Liver (tissue), 9 donors: ENCODE measurements around the gene EBF4. TPM values are rescaled to one million over a fixed set of nuclear protein-coding genes. Genes with fewer than 3 reads are reported as not detected.

ENCODE experiments used
- DNase-seq: peaks from one replicate; pipeline ENCODE4 v3.0.0-alpha.2; 2017; ENCODE audit warnings: low spot score
- H3K27ac ChIP-seq, 2 donors: one replicate each; pipeline ENCODE4 v1.7.0; 2013; ENCODE audit warnings: inconsistent platforms in 2 of 2, low read length in 2 of 2, control low read depth in 1 of 2, low read depth in 1 of 2, mild to moderate bottlenecking in 1 of 2
- H3K27me3 ChIP-seq, 4 donors: one replicate each; pipeline versions ENCODE4 v1.6.1 to v1.7.0; 2013; ENCODE audit warnings: low read length in 3 of 4, inconsistent platforms in 1 of 4, mild to moderate bottlenecking in 1 of 4, moderate library complexity in 1 of 4; ENCODE audit not compliant: control insufficient read depth in 4 of 4, insufficient read depth in 4 of 4
- H3K36me3 ChIP-seq, 4 donors: one replicate each; pipeline versions ENCODE4 v1.6.1 to v1.7.0; 2013; ENCODE audit warnings: low read length in 3 of 4, mild to moderate bottlenecking in 3 of 4, low read depth in 1 of 4, moderate library complexity in 1 of 4; ENCODE audit not compliant: control insufficient read depth in 4 of 4, insufficient read depth in 3 of 4
- H3K4me1 ChIP-seq, 4 donors: one replicate each; pipeline versions ENCODE4 v1.6.1 to v1.7.0; 2013; ENCODE audit warnings: low read length in 3 of 4, mild to moderate bottlenecking in 3 of 4, moderate library complexity in 1 of 4; ENCODE audit not compliant: control insufficient read depth in 4 of 4, insufficient read depth in 4 of 4
- H3K4me3 ChIP-seq, 3 donors: one replicate each; pipeline versions ENCODE4 v1.6.1 to v1.7.0; 2013; ENCODE audit warnings: low read length in 3 of 3, control low read depth in 1 of 3, low read depth in 1 of 3, mild to moderate bottlenecking in 1 of 3
- H3K9ac ChIP-seq, 2 donors: one replicate each; pipeline ENCODE4 v1.7.0; 2013; ENCODE audit warnings: low read length in 2 of 2, mild to moderate bottlenecking in 2 of 2, moderate library complexity in 2 of 2, control low read depth in 1 of 2, low read depth in 1 of 2
- H3K9me3 ChIP-seq, 4 donors: one replicate each; pipeline versions ENCODE4 v1.6.1 to v1.7.0; 2013; ENCODE audit warnings: low read length in 3 of 4; ENCODE audit not compliant: control insufficient read depth in 4 of 4
- ATF3 ChIP-seq: IDR thresholded peaks from 2 replicates; pipeline ENCODE4 v1.6.1; 2016; ENCODE audit warnings: antibody characterized with exemption
- EGR1 ChIP-seq, 2 donors: IDR thresholded peaks; 2 replicates each; pipeline ENCODE4 v1.6.1; 2016 to 2018; ENCODE audit warnings: antibody characterized with exemption in 2 of 2, low read depth in 2 of 2
- FOXA1 ChIP-seq: IDR thresholded peaks from 2 replicates; pipeline ENCODE4 v1.6.1; 2016; ENCODE audit warnings: antibody characterized with exemption
- FOXA2 ChIP-seq: IDR thresholded peaks from 2 replicates; pipeline ENCODE4 v1.6.1; 2016; ENCODE audit warnings: antibody characterized with exemption
- GABPA ChIP-seq, 2 donors: IDR thresholded peaks in 1 of 2; conservative IDR thresholded peaks in 1 of 2; 2 replicates each; pipeline ENCODE4 v1.6.1; 2016; ENCODE audit warnings: antibody characterized with exemption in 2 of 2, mild to moderate bottlenecking in 1 of 2, moderate library complexity in 1 of 2
- HNF4A ChIP-seq, 2 donors: conservative IDR thresholded peaks; 2 replicates each; pipeline ENCODE4 v1.6.1; 2016; ENCODE audit warnings: antibody characterized with exemption in 2 of 2, mild to moderate bottlenecking in 2 of 2
- HNF4G ChIP-seq: IDR thresholded peaks from 2 replicates; pipeline ENCODE4 v1.6.1; 2016; ENCODE audit warnings: antibody characterized with exemption
- JUND ChIP-seq, 2 donors: IDR thresholded peaks; 2 replicates each; pipeline ENCODE4 v1.6.1; 2016; ENCODE audit warnings: antibody characterized with exemption in 2 of 2
- NR2F2 ChIP-seq: IDR thresholded peaks from 2 replicates; pipeline ENCODE4 v1.6.1; 2016; ENCODE audit warnings: antibody characterized with exemption
- RAD21 ChIP-seq, 2 donors: IDR thresholded peaks; 2 replicates each; pipeline ENCODE4 v1.6.1; 2016; ENCODE audit warnings: antibody characterized with exemption in 2 of 2, mild to moderate bottlenecking in 2 of 2
- RXRA ChIP-seq, 2 donors: IDR thresholded peaks; 2 replicates each; pipeline ENCODE4 v1.6.1; 2017 to 2018; ENCODE audit warnings: antibody characterized with exemption in 2 of 2, mild to moderate bottlenecking in 1 of 2
- SP1 ChIP-seq: IDR thresholded peaks from 2 replicates; pipeline ENCODE4 v1.6.1; 2018; ENCODE audit warnings: antibody characterized with exemption, mild to moderate bottlenecking
- TAF1 ChIP-seq: conservative IDR thresholded peaks from 2 replicates; pipeline ENCODE4 v1.6.1; 2016; ENCODE audit warnings: antibody characterized with exemption, mild to moderate bottlenecking
- WGBS: extraction: QIAGEN DNeasy Blood & Tissue Kit; methylation state at CpG from one replicate; pipeline ENCODE4 v1.1.7; 2013; 5-methylcytosine and 5-hydroxymethylcytosine counted together
- polyA plus RNA-seq, 2 donors: library from polyadenylated mRNA; stranded (reverse) in 1 of 2; unstranded in 1 of 2; fragments of 200-250 nt in 1 of 2; fragments of >200 nt in 1 of 2; fragmentation: Nextera tagmentation in 1 of 2; extraction: Ambion mirVana in 1 of 2; gene quantifications; one replicate each; pipeline versions ENCODE4 v1.2.1 to v1.2.3, GENCODE V29; 2013 to 2015
- total RNA-seq, 2 donors: library from RNA; depleted of rRNA; stranded (reverse); fragments of >200 nt; gene quantifications; one replicate each; pipeline ENCODE4 v1.2.3, GENCODE V29; 2014
- TF ChIP-seq, protein P1 (sequence below): IDR thresholded peaks from 2 replicates; pipeline ENCODE4 v1.6.1; 2016; ENCODE audit warnings: antibody characterized with exemption
- TF ChIP-seq, protein P2 (sequence below): IDR thresholded peaks from 2 replicates; pipeline ENCODE4 v1.6.1; 2016; ENCODE audit warnings: antibody characterized with exemption
- TF ChIP-seq, protein P3 (sequence below): IDR thresholded peaks from 2 replicates; pipeline ENCODE4 v1.6.1; 2016; ENCODE audit warnings: antibody characterized with exemption, mild to moderate bottlenecking
- donor health status: healthy.
- donor health status: healthy.
- donor health status: healthy.
- donor health status: healthy.
- donor health status: healthy.

Gene EBF4
- total and polyA plus RNA-seq, 4 donors, result 2.3 to 4.0 (median 2.9) TPM

GRCh38 chr20:2736441-2736840 is 43.9 kb downstream of the EBF4 start (continued):
- no peak for TF ChIP-seq TAF1
- no peak for TF ChIP-seq RAD21 (IDR thresholded peaks at IDR 0.05)

DNA sequence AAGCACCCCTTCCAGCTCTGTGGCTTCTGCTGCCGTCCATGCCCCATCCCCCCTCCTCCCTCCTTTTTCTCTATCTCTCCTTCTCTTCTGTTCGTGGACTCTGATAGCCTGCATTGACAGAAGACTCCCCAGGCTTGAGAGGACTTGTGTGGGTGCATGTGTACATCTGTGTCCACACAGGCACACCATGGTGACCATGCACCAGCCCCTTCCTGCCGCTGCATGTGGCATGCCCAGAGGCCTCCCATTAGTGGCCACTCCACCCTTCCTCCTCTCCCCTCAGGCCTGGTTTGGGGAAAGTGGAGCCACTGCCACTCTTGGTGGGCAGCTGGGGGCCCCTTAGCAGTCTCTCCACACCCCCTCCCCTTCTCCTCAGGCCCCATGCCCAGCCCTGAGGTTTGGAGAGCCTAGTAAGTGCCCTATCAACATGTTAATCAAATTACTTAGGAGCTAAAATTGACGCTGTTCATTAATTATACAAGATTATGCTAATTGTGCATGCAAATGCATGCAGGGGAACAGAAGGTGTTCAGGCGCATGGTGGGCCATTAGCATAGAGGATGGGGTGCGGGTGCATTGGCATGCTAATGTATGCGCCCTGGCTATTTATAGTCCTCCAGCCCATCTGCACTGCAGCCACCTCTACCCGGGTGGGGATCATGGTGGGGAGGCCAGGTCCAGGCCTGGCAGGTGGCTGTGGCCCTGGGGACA is 45.9 kb downstream of the EBF4 start:
- no peak overlapping the region for H3K4me3 ChIP-seq
- H3K27ac ChIP-seq, result no peak overlapping the region
- no peaks in the 10 kb centered on the region for H3K36me3 ChIP-seq
- no peak for DNase-seq
- H3K9me3 ChIP-seq, result no peaks in the 10 kb centered on the region
- H3K4me1 ChIP-seq, result peaks cover 0 to 2% (median 0%) of the 10 kb centered on the region in 4 donors
- WGBS, result 73% methylated on average over 8 of the region's 8 CpGs
- TF ChIP-seq RXRA (IDR thresholded peaks at IDR 0.05) (no peak), FOXA2 (no peak), ATF3 (no peak), RAD21 (IDR thresholded peaks at IDR 0.05) (no peak), GABPA (IDR thresholded peaks at IDR 0.05 in 1 of 2, conservative IDR thresholded peaks at IDR 0.05 in 1 of 2) (no peak)
- peaks cover 0 to 7% (median 0%) of the 10 kb centered on the region in 4 donors for H3K27me3 ChIP-seq
- no peak overlapping the region for H3K9ac ChIP-seq

DNA sequence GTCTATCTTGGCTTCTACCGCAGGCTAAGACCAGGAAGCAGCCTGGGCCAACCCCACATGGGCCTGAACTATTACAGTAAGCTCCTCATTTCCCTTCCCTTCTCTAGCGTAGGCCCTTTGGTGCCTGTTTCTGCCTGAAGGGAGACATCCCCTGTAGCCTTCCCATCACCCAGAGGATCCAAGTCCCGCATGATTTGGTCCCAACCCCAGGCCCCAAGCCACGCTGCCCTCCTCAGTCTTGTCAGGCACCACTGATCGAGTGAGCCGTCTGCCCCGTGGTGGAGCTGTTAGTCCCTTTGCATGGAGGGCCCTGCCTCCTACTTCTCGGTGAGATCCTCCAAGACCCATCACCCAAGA is 46.4 kb downstream of the EBF4 start:
- 84% methylated on average over 8 of the region's 8 CpGs for WGBS
- Histone ChIP-seq H3K4me1 (peaks cover 0 to 2% (median 0%) of the 10 kb centered on the region in 4 donors), H3K9me3 (no peaks in the 10 kb centered on the region), H3K36me3 (no peaks in the 10 kb centered on the region), H3K27ac (no peak overlapping the region), H3K27me3 (peaks cover 0 to 7% (median 0%) of the 10 kb centered on the region in 4 donors), H3K9ac (no peak overlapping the region), H3K4me3 (no peak overlapping the region)
- DNase-seq, result no peak
- TF ChIP-seq EGR1 (IDR thresholded peaks at IDR 0.05; ENCODE audit: low read depth in 2 of 2), result no peak
- TF ChIP-seq RAD21 (IDR thresholded peaks at IDR 0.05), result no peak
- no peak for TF ChIP-seq ATF3
- TF ChIP-seq FOXA1, result no peak
- TF ChIP-seq JUND (IDR thresholded peaks at IDR 0.05), result no peak
- TF ChIP-seq, protein P1, sequence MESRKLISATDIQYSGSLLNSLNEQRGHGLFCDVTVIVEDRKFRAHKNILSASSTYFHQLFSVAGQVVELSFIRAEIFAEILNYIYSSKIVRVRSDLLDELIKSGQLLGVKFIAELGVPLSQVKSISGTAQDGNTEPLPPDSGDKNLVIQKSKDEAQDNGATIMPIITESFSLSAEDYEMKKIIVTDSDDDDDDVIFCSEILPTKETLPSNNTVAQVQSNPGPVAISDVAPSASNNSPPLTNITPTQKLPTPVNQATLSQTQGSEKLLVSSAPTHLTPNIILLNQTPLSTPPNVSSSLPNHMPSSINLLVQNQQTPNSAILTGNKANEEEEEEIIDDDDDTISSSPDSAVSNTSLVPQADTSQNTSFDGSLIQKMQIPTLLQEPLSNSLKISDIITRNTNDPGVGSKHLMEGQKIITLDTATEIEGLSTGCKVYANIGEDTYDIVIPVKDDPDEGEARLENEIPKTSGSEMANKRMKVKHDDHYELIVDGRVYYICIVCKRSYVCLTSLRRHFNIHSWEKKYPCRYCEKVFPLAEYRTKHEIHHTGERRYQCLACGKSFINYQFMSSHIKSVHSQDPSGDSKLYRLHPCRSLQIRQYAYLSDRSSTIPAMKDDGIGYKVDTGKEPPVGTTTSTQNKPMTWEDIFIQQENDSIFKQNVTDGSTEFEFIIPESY, result no peak
- TF ChIP-seq NR2F2, result no peak
- no peak for TF ChIP-seq HNF4G
- TF ChIP-seq, protein P2, sequence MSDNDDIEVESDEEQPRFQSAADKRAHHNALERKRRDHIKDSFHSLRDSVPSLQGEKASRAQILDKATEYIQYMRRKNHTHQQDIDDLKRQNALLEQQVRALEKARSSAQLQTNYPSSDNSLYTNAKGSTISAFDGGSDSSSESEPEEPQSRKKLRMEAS, result no peak
- TF ChIP-seq RXRA (IDR thresholded peaks at IDR 0.05), result no peak
- no peak for TF ChIP-seq FOXA2

DNA sequence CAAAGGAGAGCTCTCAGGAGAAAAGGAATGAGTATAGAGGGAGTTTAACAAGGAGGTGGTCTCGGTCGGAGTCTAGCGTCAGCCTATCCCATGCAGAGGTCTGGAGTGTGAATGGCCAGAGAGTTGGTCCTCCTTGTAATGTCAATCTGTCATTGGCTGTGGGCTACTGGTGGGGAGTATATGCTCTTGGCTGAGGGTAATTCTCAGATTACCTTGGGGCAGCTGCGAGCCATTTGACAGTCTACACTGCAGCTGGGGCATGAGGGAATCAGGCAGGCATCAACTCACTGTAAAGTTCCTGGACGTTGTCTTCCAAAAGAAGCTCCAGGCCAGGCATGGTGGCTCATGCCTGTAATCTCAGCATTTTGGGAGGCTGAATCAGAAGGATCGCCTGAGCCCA is 48.1 kb downstream of the EBF4 start:
- 81% methylated on average over 6 of the region's 6 CpGs for WGBS
- no peaks in the 10 kb centered on the region for H3K4me1 ChIP-seq
- H3K36me3 ChIP-seq, result no peaks in the 10 kb centered on the region
- no peak for DNase-seq
- no peak overlapping the region for H3K4me3 ChIP-seq
- H3K9ac ChIP-seq, result no peak overlapping the region
- H3K27ac ChIP-seq, result no peak overlapping the region
- peaks cover 0 to 3% (median 0%) of the 10 kb centered on the region in 4 donors for H3K27me3 ChIP-seq
- TF ChIP-seq SP1, result no peak
- no peak for TF ChIP-seq HNF4A (conservative IDR thresholded peaks at IDR 0.05)
- no peak for TF ChIP-seq GABPA (IDR thresholded peaks at IDR 0.05 in 1 of 2, conservative IDR thresholded peaks at IDR 0.05 in 1 of 2)
- no peak for TF ChIP-seq NR2F2
- no peak for TF ChIP-seq ATF3
- TF ChIP-seq, protein P3, sequence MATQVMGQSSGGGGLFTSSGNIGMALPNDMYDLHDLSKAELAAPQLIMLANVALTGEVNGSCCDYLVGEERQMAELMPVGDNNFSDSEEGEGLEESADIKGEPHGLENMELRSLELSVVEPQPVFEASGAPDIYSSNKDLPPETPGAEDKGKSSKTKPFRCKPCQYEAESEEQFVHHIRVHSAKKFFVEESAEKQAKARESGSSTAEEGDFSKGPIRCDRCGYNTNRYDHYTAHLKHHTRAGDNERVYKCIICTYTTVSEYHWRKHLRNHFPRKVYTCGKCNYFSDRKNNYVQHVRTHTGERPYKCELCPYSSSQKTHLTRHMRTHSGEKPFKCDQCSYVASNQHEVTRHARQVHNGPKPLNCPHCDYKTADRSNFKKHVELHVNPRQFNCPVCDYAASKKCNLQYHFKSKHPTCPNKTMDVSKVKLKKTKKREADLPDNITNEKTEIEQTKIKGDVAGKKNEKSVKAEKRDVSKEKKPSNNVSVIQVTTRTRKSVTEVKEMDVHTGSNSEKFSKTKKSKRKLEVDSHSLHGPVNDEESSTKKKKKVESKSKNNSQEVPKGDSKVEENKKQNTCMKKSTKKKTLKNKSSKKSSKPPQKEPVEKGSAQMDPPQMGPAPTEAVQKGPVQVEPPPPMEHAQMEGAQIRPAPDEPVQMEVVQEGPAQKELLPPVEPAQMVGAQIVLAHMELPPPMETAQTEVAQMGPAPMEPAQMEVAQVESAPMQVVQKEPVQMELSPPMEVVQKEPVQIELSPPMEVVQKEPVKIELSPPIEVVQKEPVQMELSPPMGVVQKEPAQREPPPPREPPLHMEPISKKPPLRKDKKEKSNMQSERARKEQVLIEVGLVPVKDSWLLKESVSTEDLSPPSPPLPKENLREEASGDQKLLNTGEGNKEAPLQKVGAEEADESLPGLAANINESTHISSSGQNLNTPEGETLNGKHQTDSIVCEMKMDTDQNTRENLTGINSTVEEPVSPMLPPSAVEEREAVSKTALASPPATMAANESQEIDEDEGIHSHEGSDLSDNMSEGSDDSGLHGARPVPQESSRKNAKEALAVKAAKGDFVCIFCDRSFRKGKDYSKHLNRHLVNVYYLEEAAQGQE, result no peak
- TF ChIP-seq RAD21 (IDR thresholded peaks at IDR 0.05), result no peak
- TF ChIP-seq FOXA2, result no peak
- TF ChIP-seq HNF4G, result no peak
- no peaks in the 10 kb centered on the region for H3K9me3 ChIP-seq
